Kasumi-1 (cell line): ENCODE data around the gene PCDH12.
A peak's percentile ranks its signal among the peaks of the same experiment; 100 is the strongest.

Experiments
- DNase-seq, 2 experiments: peaks; one replicate each; lab custom pipeline; 2025; lab: John Stamatoyannopoulos, UW

The PCDH12 gene

DNA sequence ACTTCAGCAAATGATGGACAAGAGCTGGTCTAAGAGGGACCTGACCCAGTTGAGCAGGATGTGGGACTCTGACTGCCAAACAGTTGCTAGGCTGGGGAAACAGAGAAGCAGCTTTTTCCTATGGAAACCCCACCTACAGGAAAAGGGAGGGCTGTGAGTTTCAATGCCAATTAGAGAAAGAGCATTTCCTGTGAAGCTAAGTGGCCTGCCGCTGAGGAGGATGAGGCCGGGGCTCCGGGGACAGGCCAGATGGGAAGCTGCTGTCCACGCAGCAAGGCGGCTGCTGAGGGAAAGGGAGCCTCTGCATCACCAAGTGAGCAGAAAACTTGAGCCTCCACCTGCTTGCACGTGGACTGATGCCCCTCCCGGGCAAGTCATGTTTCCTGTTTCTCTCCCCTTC lies at the start of gene PCDH12:
Gene PCDH12, minus strand, starts transcription at position 90 of the 400 bp plus-strand sequence. CDS start 351 bp downstream, outside the sequence.
- DNase-seq = peak; percentile 44 to 74

GRCh38 chr5:142007237-142007544 lies 49.2 kb upstream of the PCDH12 start:
- no peak for DNase-seq

GRCh38 chr5:142006363-142007236 lies 48.6 kb upstream of the PCDH12 start:
- peak in 1 of 2 experiments; percentile 11 for DNase-seq

- DNase-seq = no peak
These were observed 45.3 kb upstream of the PCDH12 start for GRCh38 chr5:142003266-142003800.

DNA sequence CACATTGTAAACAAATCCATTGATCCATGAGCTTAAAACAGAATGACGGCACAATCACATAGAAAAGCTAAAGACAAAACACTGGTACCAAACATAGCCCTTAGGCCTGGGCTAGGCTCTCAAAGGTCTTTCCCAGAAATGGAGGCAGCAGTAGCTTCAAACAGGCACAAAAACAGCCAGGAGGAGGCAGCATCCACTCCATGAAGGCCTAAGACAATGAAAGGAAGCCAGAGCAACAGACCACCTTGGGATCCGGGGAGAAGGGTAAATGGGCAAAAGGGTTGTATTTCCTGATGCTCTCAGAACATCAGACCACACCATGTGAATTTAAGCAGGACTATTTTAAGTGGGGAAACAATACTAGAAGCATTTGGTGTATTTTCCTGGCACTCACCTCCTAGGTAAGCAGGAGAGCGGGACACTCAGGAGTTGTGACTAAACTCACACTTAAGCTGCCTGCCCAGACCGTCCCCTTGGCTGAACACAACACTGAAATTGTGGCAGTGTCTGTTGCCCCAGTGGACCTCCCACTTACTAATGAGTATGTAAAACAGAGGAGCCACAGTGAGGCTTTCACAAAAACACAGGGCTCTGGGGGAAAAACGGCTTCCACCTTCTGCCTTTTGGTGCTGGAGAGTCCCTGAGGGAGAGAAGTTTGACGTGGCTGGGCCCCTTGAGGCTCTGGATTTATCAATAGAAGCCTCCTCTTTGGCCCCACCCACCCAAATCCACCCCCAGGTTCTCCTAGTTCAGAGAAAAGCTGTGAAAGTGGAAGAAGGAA lies 42.9 kb upstream of the PCDH12 start:
- peak; percentile 15 to 20 for DNase-seq

GRCh38 chr5:142000173-142000572 lies 42.2 kb upstream of the PCDH12 start:
- DNase-seq = no peak

DNA sequence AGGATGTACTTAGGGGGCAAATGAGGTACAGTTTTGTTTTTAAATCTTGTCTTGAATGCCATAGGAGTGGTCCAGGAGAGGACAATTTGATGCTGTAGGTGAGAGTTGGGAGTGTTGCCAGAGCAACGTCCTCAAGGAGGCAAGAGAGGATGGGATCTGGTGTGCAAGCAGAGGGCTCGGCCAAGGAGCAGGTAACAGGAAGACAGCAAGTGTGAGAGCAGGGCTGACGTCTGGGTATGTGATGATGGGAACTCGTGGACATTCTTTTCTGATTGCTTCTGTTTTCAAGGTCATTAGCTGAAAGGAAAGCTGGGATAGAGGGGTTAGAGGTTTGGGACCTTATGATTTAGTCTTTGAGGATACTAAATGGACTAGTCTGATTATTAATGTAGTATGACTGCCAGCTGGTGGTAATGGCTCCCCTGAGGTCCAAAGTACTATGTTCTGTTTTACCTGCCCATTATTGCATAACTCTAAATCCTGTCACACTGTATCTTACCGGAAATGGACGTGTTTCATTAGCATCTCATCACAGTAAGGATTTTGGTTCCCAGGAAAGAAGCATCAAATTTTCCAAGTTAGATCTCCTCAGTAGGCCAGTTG lies 39.5 kb upstream of the PCDH12 start:
- no peak for DNase-seq

DNA sequence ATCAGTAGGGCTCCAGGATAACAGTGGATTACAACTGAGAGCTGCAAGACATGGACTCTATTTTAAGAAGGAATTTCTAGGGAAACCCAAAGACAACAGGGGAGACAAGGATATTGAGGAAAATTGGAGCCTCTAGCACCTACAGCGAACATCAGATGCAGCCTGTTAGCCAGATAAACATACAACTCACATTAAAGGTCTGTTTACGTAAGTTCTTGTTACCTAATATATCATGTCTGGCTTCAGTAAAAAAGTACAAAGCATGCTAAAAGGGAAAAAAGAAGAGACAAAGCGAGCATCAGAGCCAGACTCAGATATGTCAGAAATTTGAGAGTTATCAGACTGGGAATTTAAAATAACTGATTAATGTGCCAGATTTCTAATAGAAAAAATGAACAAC lies 37.7 kb upstream of the PCDH12 start:
- DNase-seq = no peak

DNA sequence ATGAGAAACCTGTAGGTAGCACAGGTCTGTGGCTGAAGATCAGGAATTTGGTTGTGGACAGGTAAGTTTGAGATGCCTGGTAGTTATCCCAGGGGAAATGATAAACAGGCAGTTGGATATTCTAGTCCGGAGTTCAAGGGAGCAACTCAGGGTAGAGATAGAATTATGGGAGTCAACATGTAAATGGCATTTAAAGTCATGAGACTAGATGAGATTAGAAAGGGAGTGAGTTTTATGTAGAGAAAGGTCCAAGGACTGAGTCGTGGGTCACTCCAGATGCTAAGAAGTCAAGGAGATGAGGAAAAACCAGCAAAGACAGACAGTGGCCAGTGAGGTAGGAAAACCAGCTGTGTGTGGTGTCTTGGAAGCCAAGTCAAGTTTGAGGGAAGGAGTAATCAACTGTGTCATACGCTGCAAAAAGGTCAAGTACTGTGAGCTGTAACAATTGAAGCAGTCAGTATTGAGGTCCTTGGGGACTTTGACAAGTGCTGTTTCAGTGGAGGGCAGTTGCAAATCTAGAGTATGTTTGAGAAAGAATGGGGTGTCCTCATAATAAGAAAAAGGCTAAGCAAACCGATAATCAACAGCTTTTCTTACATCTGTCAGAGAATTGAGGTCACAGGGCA lies 36.6 kb upstream of the PCDH12 start:
- DNase-seq = no peak

- peak; percentile 61 to 74 for DNase-seq
These were observed 34.5 kb upstream of the PCDH12 start for GRCh38 chr5:141992349-141992963.

DNA sequence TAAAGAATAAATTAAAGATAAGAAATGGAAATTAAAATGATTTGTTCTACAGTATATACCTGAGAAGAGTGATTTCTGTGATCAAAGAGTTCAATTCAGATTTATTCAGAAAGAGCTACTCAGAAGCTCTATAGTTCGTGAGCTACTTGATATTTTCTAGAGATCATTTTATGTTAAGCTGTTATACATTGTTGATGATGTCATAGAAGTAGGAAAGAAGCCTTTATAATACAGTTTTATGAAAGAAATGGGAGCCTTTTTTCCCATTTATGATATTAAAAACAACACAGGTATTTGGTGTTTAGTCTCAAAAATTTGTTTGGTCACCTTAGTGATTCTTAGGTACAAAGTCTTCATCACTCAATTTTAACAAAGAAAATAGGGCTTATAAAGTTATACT lies 31.7 kb upstream of the PCDH12 start:
- DNase-seq = no peak

- no peak for DNase-seq
These were observed 28.1 kb upstream of the PCDH12 start for GRCh38 chr5:141986072-141986471.

DNA sequence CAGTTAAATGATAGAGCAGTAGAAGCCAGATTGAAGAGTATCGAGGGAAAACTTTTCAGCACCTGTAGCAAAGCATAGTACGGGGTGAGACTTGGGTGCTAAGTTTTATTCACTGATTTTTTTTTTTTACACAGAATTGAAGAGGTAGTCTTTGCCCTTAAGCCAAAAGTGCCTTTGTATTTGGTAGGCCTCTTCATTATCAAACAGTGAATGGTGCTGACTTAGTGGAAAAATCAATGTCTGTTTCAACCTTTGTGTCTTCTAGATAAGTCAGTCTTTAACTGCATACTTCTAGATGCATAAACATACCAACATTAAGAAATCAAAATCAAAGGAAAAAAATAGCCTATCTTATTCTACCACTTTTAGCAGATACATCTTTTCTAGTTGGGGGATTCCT lies 24.6 kb upstream of the PCDH12 start:
- DNase-seq = no peak

GRCh38 chr5:141978389-141978788 lies 20.4 kb upstream of the PCDH12 start:
- DNase-seq = no peak

- no peak for DNase-seq
These were observed 18.2 kb upstream of the PCDH12 start for GRCh38 chr5:141976176-141976575.

DNA sequence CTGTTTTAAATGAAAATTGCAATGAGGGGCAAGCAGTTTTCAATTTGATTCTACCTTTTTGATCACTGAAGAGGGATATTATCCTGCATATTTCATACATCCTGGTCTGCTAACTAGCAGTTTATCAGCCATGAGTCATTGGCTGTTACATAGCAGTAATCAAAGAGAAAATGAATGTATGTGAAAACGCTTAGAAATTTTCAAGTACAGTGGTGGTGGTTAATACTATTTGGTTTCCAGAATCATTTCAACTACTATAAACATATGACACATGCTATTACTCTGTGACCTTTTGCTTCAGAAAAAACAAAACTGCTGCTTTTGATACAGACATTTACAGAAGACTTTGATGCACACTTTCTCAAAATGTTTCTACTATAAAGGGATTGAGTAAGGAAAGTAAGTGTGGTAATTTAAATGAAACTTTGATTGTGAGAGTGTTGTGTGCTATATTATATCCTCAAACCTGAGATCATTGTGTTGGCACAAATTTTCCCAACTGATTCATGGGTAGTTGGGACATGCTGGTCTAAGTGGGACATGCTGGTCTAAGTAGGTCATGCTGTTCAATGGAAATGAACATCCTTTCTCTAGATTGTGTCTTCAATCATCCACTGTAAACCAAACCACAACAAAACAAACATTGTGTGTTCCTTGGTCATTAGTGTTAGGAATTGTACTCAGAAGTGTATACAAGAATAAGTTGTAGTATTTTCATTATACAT lies 16.0 kb upstream of the PCDH12 start:
- no peak for DNase-seq

DNA sequence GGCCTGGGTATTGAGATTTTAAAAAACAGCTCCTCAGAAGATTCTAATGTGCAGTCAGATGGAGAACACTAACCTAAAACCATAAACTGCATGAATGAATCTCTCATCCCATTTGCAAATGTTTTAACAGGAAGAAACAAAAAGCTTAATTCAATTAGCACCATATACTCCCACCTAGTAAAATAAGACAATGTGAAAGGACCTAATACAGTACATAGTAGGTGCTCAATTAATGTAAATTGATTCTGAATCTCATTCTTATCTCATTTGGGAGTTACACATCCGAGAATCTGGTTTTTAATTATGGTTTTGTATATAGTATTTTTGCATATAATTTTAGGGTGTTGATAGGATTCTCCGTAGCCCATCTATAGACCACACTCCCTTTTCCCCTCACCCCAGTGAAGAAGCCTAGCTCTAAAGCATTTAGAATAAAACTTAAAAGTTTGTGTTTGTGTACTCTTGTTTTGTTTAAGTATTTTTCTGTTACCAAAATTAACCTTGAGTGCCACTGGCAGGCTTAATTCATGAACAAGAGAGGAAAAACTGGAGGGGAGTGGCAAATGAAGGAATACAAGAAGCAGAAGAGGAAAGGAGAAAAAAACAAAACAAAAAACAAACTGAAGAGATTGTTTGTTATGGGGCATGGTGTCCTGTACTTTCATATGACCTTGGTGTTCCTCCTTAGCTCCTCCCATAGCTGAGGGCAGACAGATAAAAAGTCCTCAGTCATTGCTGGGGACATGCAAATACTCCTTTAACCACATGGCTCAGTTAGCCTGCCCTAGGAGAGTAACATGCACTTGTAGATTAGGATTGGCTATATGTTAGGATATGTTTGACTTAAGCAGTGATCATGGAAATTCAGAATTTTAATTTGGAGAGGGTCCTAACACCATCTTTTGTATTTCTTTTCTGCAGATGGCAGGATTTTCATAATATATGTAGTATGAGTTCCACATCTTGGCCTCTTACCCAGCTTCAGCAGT lies 12.1 kb upstream of the PCDH12 start:
- peak; percentile 57 to 61 for DNase-seq

DNA sequence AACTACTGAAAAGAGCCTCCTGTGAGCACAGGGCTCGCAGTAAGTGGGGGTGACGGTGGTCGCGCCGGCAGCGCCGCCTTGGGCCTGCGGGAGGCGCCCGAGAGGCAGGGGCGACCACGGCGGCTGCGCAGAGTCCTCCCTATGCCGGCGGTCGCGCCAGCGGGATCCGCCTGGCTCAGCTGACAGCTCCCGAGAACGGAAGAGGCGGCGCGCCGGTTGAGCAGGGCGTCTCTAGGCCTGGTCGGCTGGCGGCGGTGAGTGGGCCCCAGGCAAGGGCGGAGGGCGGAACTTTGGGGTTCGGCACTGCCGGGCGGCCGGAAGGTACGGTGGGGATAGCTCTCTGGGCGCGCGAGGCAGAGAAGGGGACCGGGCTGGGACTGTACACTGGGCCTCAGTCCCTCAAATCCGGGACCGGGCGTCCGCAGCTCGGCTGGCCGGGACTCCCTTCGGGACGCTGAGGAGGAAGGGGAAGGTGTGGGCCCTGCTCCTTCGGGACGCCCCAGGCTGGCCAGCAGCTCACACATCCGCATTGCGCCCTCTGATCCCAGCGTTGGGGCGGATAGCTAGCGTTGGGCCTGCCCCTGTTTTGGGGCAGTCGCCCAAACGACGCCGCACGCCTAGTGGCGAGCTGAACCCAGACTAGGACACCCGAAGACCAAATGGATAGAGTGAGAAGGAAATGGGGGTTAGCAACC lies 11.1 kb upstream of the PCDH12 start, which contains the start of gene RNF14:
Gene RNF14, plus strand, starts transcription at position 192 of the 695 bp plus-strand sequence. CDS start 4,484 bp downstream, outside the sequence.
- DNase-seq = peak; percentile 95 to 97

DNA sequence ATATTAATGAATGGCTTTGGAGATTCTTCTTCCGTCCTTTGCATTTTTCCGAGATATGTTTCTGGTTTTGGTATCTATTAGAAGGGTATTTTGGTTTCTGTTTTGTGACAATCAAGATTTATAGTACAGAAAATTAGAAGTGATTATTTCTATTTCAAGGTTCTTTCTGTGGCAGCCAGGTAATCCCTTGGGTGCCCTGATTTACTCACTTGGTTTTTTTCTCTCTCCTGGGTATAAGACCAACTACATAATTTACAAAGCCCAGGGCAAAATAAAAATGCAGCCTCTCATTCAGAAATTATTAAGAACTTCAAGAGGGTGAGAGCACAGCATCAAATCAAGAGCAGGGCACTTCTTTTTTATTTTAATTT lies 8.9 kb upstream of the PCDH12 start:
- no peak for DNase-seq
